ENCODE measurements around the gene MRPL2.

Gene MRPL2

GRCh38 chr6:43091436-43091991 is 32.3 kb upstream of the MRPL2 start:
- Histone ChIP-seq H3K9me3 (replicated peaks in 1 of 2; ENCODE audit: control insufficient read depth in 2 of 2, insufficient read depth in 1 of 2, low read depth in 1 of 2, low read length in 2 of 2) (no peaks in the 10 kb centered on the region), H3K4ac (ENCODE audit: low read length) (no peak overlapping the region), H3K79me1 (ENCODE audit: low read depth, low read length) (peaks cover 4% of the 10 kb centered on the region), H3K14ac (ENCODE audit: low read length) (no peak overlapping the region), H2BK12ac (ENCODE audit: low read length) (no peak overlapping the region), H3K4me1 (ENCODE audit: control insufficient read depth in 2 of 2, insufficient read depth in 1 of 2, low read depth in 1 of 2, low read length in 2 of 2) (peaks cover 37 to 44% of the 10 kb centered on the region in 2 donors), H3K18ac (ENCODE audit: low read length) (no peak overlapping the region), H4K8ac (ENCODE audit: low read depth, low read length) (no peak overlapping the region), H2BK120ac (ENCODE audit: low read depth, low read length) (no peak overlapping the region), H2BK5ac (ENCODE audit: low read length) (no peak overlapping the region), H3K36me3 (replicated peaks in 1 of 2; ENCODE audit: control insufficient read depth in 2 of 2, insufficient read depth in 2 of 2, low read length in 2 of 2) (no peaks in the 10 kb centered on the region), H3K23ac (ENCODE audit: low read depth, low read length, poor library complexity) (no peak overlapping the region), H4K91ac (ENCODE audit: low read depth, low read length, poor library complexity) (no peak overlapping the region), H3K9ac (ENCODE audit: low read depth, low read length, poor library complexity) (no peak overlapping the region), H3K4me3 (ENCODE audit: low read length in 2 of 2) (no peak overlapping the region), H2AFZ (ENCODE audit: low read length) (no peak overlapping the region), H3K4me2 (ENCODE audit: insufficient read depth, low read length, poor library complexity, severe bottlenecking) (no peak overlapping the region), H3K27me3 (ENCODE audit: control insufficient read depth in 3 of 3, insufficient read depth in 3 of 3, low read depth in 1 of 3, low read length in 3 of 3) (no peaks in the 10 kb centered on the region), H3K27ac (replicated peaks; ENCODE audit: low read length) (no peak overlapping the region), H2BK15ac (ENCODE audit: low read length) (no peak overlapping the region), H2AK5ac (ENCODE audit: low read depth, low read length) (no peak overlapping the region)
- no CpG with 5 or more reads among the region's 10 CpGs for WGBS, 2 donors (ENCODE audit: extremely low coverage in 2 of 2, insufficient read length in 2 of 2, insufficient replicate concordance in 1 of 2)
- no peak for DNase-seq (ENCODE audit: low spot score)

GRCh38 chr6:43091020-43091419 is 31.8 kb upstream of the MRPL2 start:
- Histone ChIP-seq H3K9me3 (replicated peaks in 1 of 2; ENCODE audit: control insufficient read depth in 2 of 2, insufficient read depth in 1 of 2, low read depth in 1 of 2, low read length in 2 of 2) (no peaks in the 10 kb centered on the region), H3K4me2 (ENCODE audit: insufficient read depth, low read length, poor library complexity, severe bottlenecking) (no peak overlapping the region), H3K27ac (replicated peaks; ENCODE audit: low read length) (peak overlapping the region; percentile 11), H3K36me3 (replicated peaks in 1 of 2; ENCODE audit: control insufficient read depth in 2 of 2, insufficient read depth in 2 of 2, low read length in 2 of 2) (no peaks in the 10 kb centered on the region), H3K14ac (ENCODE audit: low read length) (no peak overlapping the region), H2BK12ac (ENCODE audit: low read length) (no peak overlapping the region), H3K4ac (ENCODE audit: low read length) (no peak overlapping the region), H4K8ac (ENCODE audit: low read depth, low read length) (no peak overlapping the region), H3K4me1 (ENCODE audit: control insufficient read depth in 2 of 2, insufficient read depth in 1 of 2, low read depth in 1 of 2, low read length in 2 of 2) (peaks cover 34 to 39% of the 10 kb centered on the region in 2 donors), H2BK5ac (ENCODE audit: low read length) (no peak overlapping the region), H3K18ac (ENCODE audit: low read length) (no peak overlapping the region), H2BK15ac (ENCODE audit: low read length) (no peak overlapping the region), H2BK120ac (ENCODE audit: low read depth, low read length) (no peak overlapping the region), H2AK5ac (ENCODE audit: low read depth, low read length) (no peak overlapping the region), H3K27me3 (ENCODE audit: control insufficient read depth in 3 of 3, insufficient read depth in 3 of 3, low read depth in 1 of 3, low read length in 3 of 3) (no peaks in the 10 kb centered on the region), H3K23ac (ENCODE audit: low read depth, low read length, poor library complexity) (no peak overlapping the region), H3K9ac (ENCODE audit: low read depth, low read length, poor library complexity) (no peak overlapping the region), H4K91ac (ENCODE audit: low read depth, low read length, poor library complexity) (no peak overlapping the region), H3K4me3 (ENCODE audit: low read length in 2 of 2) (no peak overlapping the region), H3K79me1 (ENCODE audit: low read depth, low read length) (peaks cover 4% of the 10 kb centered on the region), H2AFZ (ENCODE audit: low read length) (no peak overlapping the region)
- no CpG with 5 or more reads among the region's 5 CpGs for WGBS, 2 donors (ENCODE audit: extremely low coverage in 2 of 2, insufficient read length in 2 of 2, insufficient replicate concordance in 1 of 2)
- DNase-seq (ENCODE audit: low spot score): no peak

- Histone ChIP-seq H3K36me3 (replicated peaks in 1 of 2; ENCODE audit: control insufficient read depth in 2 of 2, insufficient read depth in 2 of 2, low read length in 2 of 2) (no peaks in the 10 kb centered on the region), H3K14ac (ENCODE audit: low read length) (no peak overlapping the region), H2BK15ac (ENCODE audit: low read length) (no peak overlapping the region), H3K27ac (replicated peaks; ENCODE audit: low read length) (peak overlapping the region; percentile 11), H3K4ac (ENCODE audit: low read length) (no peak overlapping the region), H4K91ac (ENCODE audit: low read depth, low read length, poor library complexity) (no peak overlapping the region), H4K8ac (ENCODE audit: low read depth, low read length) (no peak overlapping the region), H3K4me1 (ENCODE audit: control insufficient read depth in 2 of 2, insufficient read depth in 1 of 2, low read depth in 1 of 2, low read length in 2 of 2) (peaks cover 31 to 36% of the 10 kb centered on the region in 2 donors), H3K4me3 (ENCODE audit: low read length in 2 of 2) (no peak overlapping the region), H2BK120ac (ENCODE audit: low read depth, low read length) (no peak overlapping the region), H3K79me1 (ENCODE audit: low read depth, low read length) (peaks cover 4% of the 10 kb centered on the region), H2AFZ (ENCODE audit: low read length) (no peak overlapping the region), H3K4me2 (ENCODE audit: insufficient read depth, low read length, poor library complexity, severe bottlenecking) (peak overlapping the region; percentile 21), H3K18ac (ENCODE audit: low read length) (no peak overlapping the region), H3K27me3 (ENCODE audit: control insufficient read depth in 3 of 3, insufficient read depth in 3 of 3, low read depth in 1 of 3, low read length in 3 of 3) (no peaks in the 10 kb centered on the region), H3K23ac (ENCODE audit: low read depth, low read length, poor library complexity) (no peak overlapping the region), H3K9ac (ENCODE audit: low read depth, low read length, poor library complexity) (no peak overlapping the region), H2AK5ac (ENCODE audit: low read depth, low read length) (no peak overlapping the region), H2BK12ac (ENCODE audit: low read length) (no peak overlapping the region), H3K9me3 (replicated peaks in 1 of 2; ENCODE audit: control insufficient read depth in 2 of 2, insufficient read depth in 1 of 2, low read depth in 1 of 2, low read length in 2 of 2) (no peaks in the 10 kb centered on the region), H2BK5ac (ENCODE audit: low read length) (no peak overlapping the region)
- DNase-seq (ENCODE audit: low spot score): no peak
- no CpG with 5 or more reads among the region's 2 CpGs for WGBS, 2 donors (ENCODE audit: extremely low coverage in 2 of 2, insufficient read length in 2 of 2, insufficient replicate concordance in 1 of 2)
Measured at GRCh38 chr6:43090559-43090956, 31.3 kb upstream of the MRPL2 start.

GRCh38 chr6:43089874-43090558 is 30.8 kb upstream of the MRPL2 start:
- Histone ChIP-seq H3K4me2 (ENCODE audit: insufficient read depth, low read length, poor library complexity, severe bottlenecking) (peak overlapping the region; percentile 21), H3K27me3 (ENCODE audit: control insufficient read depth in 3 of 3, insufficient read depth in 3 of 3, low read depth in 1 of 3, low read length in 3 of 3) (no peaks in the 10 kb centered on the region), H3K27ac (replicated peaks; ENCODE audit: low read length) (peak overlapping the region; percentile 11), H2AFZ (ENCODE audit: low read length) (no peak overlapping the region), H3K4ac (ENCODE audit: low read length) (no peak overlapping the region), H3K79me1 (ENCODE audit: low read depth, low read length) (peaks cover 4% of the 10 kb centered on the region), H3K14ac (ENCODE audit: low read length) (no peak overlapping the region), H3K36me3 (replicated peaks in 1 of 2; ENCODE audit: control insufficient read depth in 2 of 2, insufficient read depth in 2 of 2, low read length in 2 of 2) (no peaks in the 10 kb centered on the region), H4K8ac (ENCODE audit: low read depth, low read length) (no peak overlapping the region), H3K9ac (ENCODE audit: low read depth, low read length, poor library complexity) (no peak overlapping the region), H4K91ac (ENCODE audit: low read depth, low read length, poor library complexity) (no peak overlapping the region), H3K23ac (ENCODE audit: low read depth, low read length, poor library complexity) (no peak overlapping the region), H2BK12ac (ENCODE audit: low read length) (no peak overlapping the region), H3K18ac (ENCODE audit: low read length) (peak overlapping the region; percentile 80), H2BK15ac (ENCODE audit: low read length) (no peak overlapping the region), H2AK5ac (ENCODE audit: low read depth, low read length) (no peak overlapping the region), H3K4me3 (ENCODE audit: low read length in 2 of 2) (no peak overlapping the region), H2BK5ac (ENCODE audit: low read length) (no peak overlapping the region), H3K9me3 (replicated peaks in 1 of 2; ENCODE audit: control insufficient read depth in 2 of 2, insufficient read depth in 1 of 2, low read depth in 1 of 2, low read length in 2 of 2) (no peaks in the 10 kb centered on the region), H3K4me1 (ENCODE audit: control insufficient read depth in 2 of 2, insufficient read depth in 1 of 2, low read depth in 1 of 2, low read length in 2 of 2) (peaks cover 30 to 36% of the 10 kb centered on the region in 2 donors), H2BK120ac (ENCODE audit: low read depth, low read length) (no peak overlapping the region)
- DNase-seq (ENCODE audit: low spot score): no peak
- WGBS, 2 donors (ENCODE audit: extremely low coverage in 2 of 2, insufficient read length in 2 of 2, insufficient replicate concordance in 1 of 2): no CpG with 5 or more reads among the region's 8 CpGs

Data from neuronal stem cell (in vitro differentiated cells).